Common myeloid progenitor, CD34-positive (primary cell): ENCODE results near the gene DOCK1.

Experiments
- CTCF ChIA-PET: fragments of 350-600 bp; sonication (Branson Sonifier 250); formaldehyde crosslinking; loops from one replicate; lab custom pipeline; 2021; ENCODE audit warnings: antibody characterized with exemption; lab: Charles Lee
- POLR2A ChIA-PET: fragments of 350-600 bp; sonication (Branson Sonifier 250); formaldehyde crosslinking; loops from one replicate; lab custom pipeline; 2021; ENCODE audit warnings: antibody characterized with exemption; lab: Charles Lee
- DNase-seq, 3 donors: peaks; one replicate each; pipeline versions ENCODE4 v3.0.0 to v3.0.0-alpha.2; 2013
- H3K27ac ChIP-seq, 2 experiments: 1 replicate in 1 of 2; 2 replicates in 1 of 2; pipeline ENCODE4 v1.7.0; 2013; ENCODE audit warnings: inconsistent platforms in 2 of 2, low read length in 2 of 2, mild to moderate bottlenecking in 2 of 2, low read depth in 1 of 2, moderate library complexity in 1 of 2; ENCODE audit not compliant: severe bottlenecking in 2 of 2, insufficient read depth in 1 of 2, poor library complexity in 1 of 2
- H3K27me3 ChIP-seq, 5 experiments: replicated peaks in 2 of 5; 1 replicate in 3 of 5; 2 replicates in 2 of 5; pipeline versions ENCODE4 v1.6.1 to v1.7.0; 2013; ENCODE audit warnings: low read length in 4 of 5, mild to moderate bottlenecking in 2 of 5, moderate library complexity in 2 of 5, inconsistent platforms in 1 of 5; ENCODE audit not compliant: insufficient read depth in 5 of 5, control insufficient read depth in 4 of 5
- H3K36me3 ChIP-seq, 4 experiments: 1 replicate in 2 of 4; 2 replicates in 2 of 4; pipeline versions ENCODE4 v1.6.1 to v1.7.0; 2013; ENCODE audit warnings: low read length in 3 of 4, control low read depth in 1 of 4, mild to moderate bottlenecking in 1 of 4; ENCODE audit not compliant: control insufficient read depth in 4 of 4, insufficient read depth in 4 of 4
- H3K4me1 ChIP-seq, 4 experiments: 1 replicate in 3 of 4; 2 replicates in 1 of 4; pipeline versions ENCODE4 v1.6.1 to v1.7.1; 2013; ENCODE audit warnings: low read length in 3 of 4, mild to moderate bottlenecking in 3 of 4, control low read depth in 1 of 4, inconsistent platforms in 1 of 4, moderate library complexity in 1 of 4; ENCODE audit not compliant: control insufficient read depth in 4 of 4, insufficient read depth in 4 of 4; ENCODE audit errors: control extremely low read depth in 1 of 4
- H3K4me3 ChIP-seq, 7 experiments: 1 replicate in 4 of 7; 2 replicates in 3 of 7; pipeline versions ENCODE4 v1.5.1 to v1.7.0; 2013; ENCODE audit warnings: mild to moderate bottlenecking in 7 of 7, low read length in 6 of 7, moderate library complexity in 6 of 7, inconsistent platforms in 2 of 7, low read depth in 2 of 7, control low read depth in 1 of 7; ENCODE audit not compliant: insufficient read depth in 4 of 7, control insufficient read depth in 1 of 7; ENCODE audit errors: extremely low read depth in 1 of 7
- H3K9me3 ChIP-seq, 5 experiments: 1 replicate in 4 of 5; 2 replicates in 1 of 5; pipeline versions ENCODE4 v1.6.1 to v1.7.1; 2013; ENCODE audit warnings: low read length in 4 of 5, mild to moderate bottlenecking in 2 of 5, inconsistent platforms in 1 of 5, low read depth in 1 of 5, moderate library complexity in 1 of 5; ENCODE audit not compliant: control insufficient read depth in 4 of 5, insufficient read depth in 2 of 5; ENCODE audit errors: control extremely low read depth in 1 of 5
- WGBS: methylation state at CpG from one replicate; pipeline ENCODE4 v1.1.5; 2013; ENCODE audit not compliant: insufficient coverage; 5-methylcytosine and 5-hydroxymethylcytosine counted together

The DOCK1 gene

GRCh38 chr10:127275793-127276450, 370.7 kb downstream of the DOCK1 start:
- CTCF ChIA-PET: no interaction called here
- no peak for DNase-seq
- Histone ChIP-seq H3K4me1 (no peaks in the 10 kb centered on the region), H3K36me3 (peaks cover 0 to 11% (median under 1%) of the 10 kb centered on the region in 4 experiments), H3K27me3 (no peaks in the 10 kb centered on the region), H3K27ac (no peak overlapping the region), H3K4me3 (no peak overlapping the region), H3K9me3 (peaks cover 0 to 2% (median 1%) of the 10 kb centered on the region in 5 experiments)
- POLR2A ChIA-PET: no interaction called here
- 100% methylated on average over 9 of the region's 10 CpGs for WGBS

- H3K9me3 ChIP-seq: peaks cover 0 to 2% (median 1%) of the 10 kb centered on the region in 5 experiments
- CTCF ChIA-PET: no interaction called here
- POLR2A ChIA-PET: no interaction called here
- no peak overlapping the region for H3K4me3 ChIP-seq
- WGBS: 18% methylated on average over 2 of the region's 4 CpGs
- no peaks in the 10 kb centered on the region for H3K4me1 ChIP-seq
- H3K27me3 ChIP-seq: no peaks in the 10 kb centered on the region
- DNase-seq: no peak
- H3K36me3 ChIP-seq: peaks cover 0 to 11% (median under 1%) of the 10 kb centered on the region in 4 experiments
- H3K27ac ChIP-seq: no peak overlapping the region
Observed at GRCh38 chr10:127276794-127277462, 371.7 kb downstream of the DOCK1 start.

DNA sequence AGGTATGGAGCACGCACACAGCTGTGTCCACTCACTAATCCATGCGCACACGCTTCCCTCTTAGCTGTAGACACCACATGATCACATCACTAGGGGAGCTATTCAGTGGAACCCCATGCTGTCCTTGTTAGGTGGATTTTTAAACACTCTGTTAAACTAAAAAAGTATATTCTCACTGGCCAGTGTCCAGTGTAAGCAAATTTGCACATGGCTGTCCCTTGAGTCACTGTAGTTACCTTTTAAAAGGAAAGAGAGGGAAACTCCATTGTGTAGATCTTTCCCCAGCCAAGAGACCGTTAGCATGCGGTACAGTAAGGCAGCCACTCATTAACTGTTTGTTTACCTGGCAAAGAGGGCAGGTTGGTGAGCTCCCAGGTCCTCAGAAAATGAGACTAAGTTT, 372.8 kb downstream of the DOCK1 start:
- no peaks in the 10 kb centered on the region for H3K4me1 ChIP-seq
- H3K27ac ChIP-seq: no peak overlapping the region
- CTCF ChIA-PET: no interaction called here
- no peaks in the 10 kb centered on the region for H3K27me3 ChIP-seq
- H3K36me3 ChIP-seq: peaks cover 0 to 2% (median 0%) of the 10 kb centered on the region in 4 experiments
- H3K9me3 ChIP-seq: peaks cover 0 to 2% (median 0%) of the 10 kb centered on the region in 5 experiments
- POLR2A ChIA-PET: no interaction called here
- H3K4me3 ChIP-seq: no peak overlapping the region
- no peak for DNase-seq
- WGBS: 90% methylated on average over 2 of the region's 5 CpGs

GRCh38 chr10:127279334-127279774, 374.1 kb downstream of the DOCK1 start:
- H3K27me3 ChIP-seq: no peaks in the 10 kb centered on the region
- H3K27ac ChIP-seq: no peak overlapping the region
- no peaks in the 10 kb centered on the region for H3K4me1 ChIP-seq
- 100% methylated on average over 3 of the region's 5 CpGs for WGBS
- CTCF ChIA-PET: no interaction called here
- DNase-seq: no peak
- no peaks in the 10 kb centered on the region for H3K9me3 ChIP-seq
- peaks cover 0 to 2% (median 0%) of the 10 kb centered on the region in 4 experiments for H3K36me3 ChIP-seq
- H3K4me3 ChIP-seq: no peak overlapping the region
- POLR2A ChIA-PET: no interaction called here

- DNase-seq: no peak
- ChIA-PET CTCF (no interaction called here), POLR2A (no interaction called here)
- Histone ChIP-seq H3K4me3 (no peak overlapping the region), H3K4me1 (no peaks in the 10 kb centered on the region), H3K36me3 (peaks cover 0 to 3% (median 0%) of the 10 kb centered on the region in 4 experiments), H3K27me3 (no peaks in the 10 kb centered on the region), H3K9me3 (peaks cover 0 to 2% (median 0%) of the 10 kb centered on the region in 5 experiments), H3K27ac (no peak overlapping the region)
- 100% methylated on average over 2 of the region's 4 CpGs for WGBS
Observed at GRCh38 chr10:127280446-127280845, 375.2 kb downstream of the DOCK1 start.

DNA sequence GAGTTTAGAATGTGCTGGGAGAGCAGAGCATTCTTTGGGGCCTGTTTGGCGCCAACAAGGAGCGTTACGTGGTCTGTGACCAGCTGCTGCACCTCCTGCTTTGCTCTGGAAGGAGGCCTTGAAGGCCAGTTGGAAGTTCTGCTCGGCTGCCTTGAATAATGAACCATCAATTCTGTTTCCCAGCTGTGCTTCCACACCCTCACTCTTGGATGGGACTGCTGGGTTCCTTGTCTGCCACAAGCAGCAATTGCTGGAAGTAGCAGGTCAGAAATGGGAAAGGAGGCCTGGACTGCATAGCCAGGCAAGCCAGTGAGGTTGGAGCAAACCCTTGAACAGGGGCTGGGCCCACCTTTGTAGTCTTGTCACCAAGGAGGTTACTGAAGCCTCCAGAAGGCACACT, 377.8 kb downstream of the DOCK1 start:
- ChIA-PET CTCF (no interaction called here), POLR2A (no interaction called here)
- 96% methylated on average over 4 of the region's 4 CpGs for WGBS
- DNase-seq: no peak
- H3K9me3 ChIP-seq: peaks cover 0 to 14% (median under 1%) of the 10 kb centered on the region in 5 experiments
- H3K27ac ChIP-seq: no peak overlapping the region
- no peaks in the 10 kb centered on the region for H3K4me1 ChIP-seq
- no peak overlapping the region for H3K4me3 ChIP-seq
- H3K27me3 ChIP-seq: no peaks in the 10 kb centered on the region
- peaks cover 0 to 5% (median 0%) of the 10 kb centered on the region in 4 experiments for H3K36me3 ChIP-seq

DNA sequence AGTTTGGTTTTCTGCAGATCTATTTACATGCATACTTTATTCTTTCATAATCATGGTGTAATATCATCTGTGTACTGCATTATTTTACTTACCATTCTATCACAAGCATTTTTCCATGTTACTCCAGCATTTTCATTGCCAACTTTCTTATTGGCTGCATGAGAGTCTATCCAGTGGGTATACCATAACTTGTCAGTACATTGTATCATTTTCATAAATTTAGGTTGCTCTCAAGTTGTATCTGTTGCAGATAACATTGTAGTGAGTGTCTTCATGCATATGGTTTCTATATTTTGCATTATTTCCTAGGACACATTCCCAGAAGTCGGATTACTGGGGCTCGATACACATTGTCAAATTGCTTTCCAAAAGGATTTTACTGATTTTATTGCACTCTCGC, 378.3 kb downstream of the DOCK1 start:
- no peaks in the 10 kb centered on the region for H3K4me1 ChIP-seq
- no CpG with 5 or more reads among the region's 3 CpGs for WGBS
- DNase-seq: no peak
- CTCF ChIA-PET: no interaction called here
- peaks cover 0 to 5% (median 0%) of the 10 kb centered on the region in 4 experiments for H3K36me3 ChIP-seq
- peaks cover 0 to 20% (median 2%) of the 10 kb centered on the region in 5 experiments for H3K9me3 ChIP-seq
- POLR2A ChIA-PET: no interaction called here
- H3K27me3 ChIP-seq: no peaks in the 10 kb centered on the region
- no peak overlapping the region for H3K4me3 ChIP-seq
- no peak overlapping the region for H3K27ac ChIP-seq
